Parathyroid adenoma (tissue), 2 donors: ENCODE measurements around the gene USP2.

Source experiments
- H2AFZ ChIP-seq: fragments of 300-600 bp; sonication (generic); one replicate; pipeline ENCODE4 v1.7.0; 2017; ENCODE audit warnings: antibody characterized with exemption, mild to moderate bottlenecking
- H3K27ac ChIP-seq: fragments of 300-600 bp; sonication (generic); one replicate; pipeline ENCODE4 v1.7.0; 2017
- H3K27me3 ChIP-seq: fragments of 300-600 bp; sonication (generic); one replicate; pipeline ENCODE4 v1.7.0; 2017; ENCODE audit warnings: low read length; ENCODE audit not compliant: control insufficient read depth, insufficient read depth
- H3K36me3 ChIP-seq: fragments of 300-600 bp; sonication (generic); one replicate; pipeline ENCODE4 v1.7.0; 2017; ENCODE audit warnings: low read length; ENCODE audit not compliant: control insufficient read depth, insufficient read depth
- H3K4me1 ChIP-seq: fragments of 300-600 bp; sonication (generic); one replicate; pipeline ENCODE4 v1.7.0; 2017; ENCODE audit warnings: control low read depth
- H3K4me2 ChIP-seq: fragments of 300-600 bp; sonication (generic); one replicate; pipeline ENCODE4 v1.7.0; 2017; ENCODE audit warnings: low read length
- H3K4me3 ChIP-seq: fragments of 300-600 bp; sonication (generic); one replicate; pipeline ENCODE4 v1.7.0; 2017; ENCODE audit warnings: low read depth, low read length
- H3K79me2 ChIP-seq: fragments of 300-600 bp; sonication (generic); one replicate; pipeline ENCODE4 v1.7.0; 2017; ENCODE audit warnings: control low read depth
- H3K9ac ChIP-seq: fragments of 300-600 bp; sonication (generic); one replicate; pipeline ENCODE4 v1.7.0; 2017; ENCODE audit warnings: mild to moderate bottlenecking
- H3K9me3 ChIP-seq: fragments of 300-600 bp; sonication (generic); one replicate; pipeline ENCODE4 v1.7.0; 2017; ENCODE audit warnings: low read length; ENCODE audit not compliant: control insufficient read depth
- CTCF ChIP-seq: fragments of 300-600 bp; sonication (generic); IDR thresholded peaks from one replicate; pipeline ENCODE4 v1.7.0; 2017; ENCODE audit warnings: antibody characterized with exemption, mild to moderate bottlenecking
- donor health status: primary hyperparathyroidism.

The USP2 gene

DNA sequence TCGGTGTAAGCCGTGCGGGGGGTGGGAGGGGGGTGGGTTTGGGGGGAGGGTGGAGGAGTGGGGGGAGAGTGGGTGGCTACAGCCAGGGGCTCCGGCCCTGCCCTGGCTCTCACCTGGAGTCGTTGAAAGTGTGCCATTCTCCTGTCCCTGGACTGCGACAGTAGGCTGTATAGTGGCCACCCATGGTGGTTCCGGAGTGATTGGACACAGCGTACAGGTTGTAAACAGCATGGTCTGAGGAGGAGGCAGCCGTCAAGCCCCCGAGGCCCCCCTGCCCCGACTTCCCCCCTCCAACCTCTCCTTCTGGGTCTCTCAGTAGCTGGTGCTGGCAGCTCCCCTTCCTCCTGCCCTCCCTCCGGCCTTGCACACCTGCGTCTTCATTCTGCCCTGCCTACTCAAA is 24.4 kb downstream of the USP2 start:
- Histone ChIP-seq H3K4me1 (peaks cover 6% of the 10 kb centered on the region), H3K36me3 (no peaks in the 10 kb centered on the region), H3K9ac (no peak overlapping the region), H3K4me2 (no peak overlapping the region), H3K27ac (no peak overlapping the region), H3K9me3 (no peaks in the 10 kb centered on the region), H3K4me3 (no peak overlapping the region), H3K27me3 (no peaks in the 10 kb centered on the region), H2AFZ (no peak overlapping the region), H3K79me2 (no peaks in the 10 kb centered on the region)
- TF ChIP-seq CTCF, result no peak

- H3K9ac ChIP-seq, result no peak overlapping the region
- peak; percentile 13 for TF ChIP-seq CTCF
- H3K9me3 ChIP-seq, result no peaks in the 10 kb centered on the region
- H3K4me3 ChIP-seq, result peak overlapping the region; percentile 33
- peak overlapping the region; percentile 51 for H3K4me2 ChIP-seq
- H3K27me3 ChIP-seq, result no peaks in the 10 kb centered on the region
- H2AFZ ChIP-seq, result peak overlapping the region; percentile 58
- H3K79me2 ChIP-seq, result no peaks in the 10 kb centered on the region
- H3K4me1 ChIP-seq, result no peaks in the 10 kb centered on the region
- H3K36me3 ChIP-seq, result no peaks in the 10 kb centered on the region
- no peak overlapping the region for H3K27ac ChIP-seq
Measured at GRCh38 chr11:119356349-119357031, 25.0 kb downstream of the USP2 start.

- no peak overlapping the region for H3K4me3 ChIP-seq
- H3K9me3 ChIP-seq, result no peaks in the 10 kb centered on the region
- H2AFZ ChIP-seq, result no peak overlapping the region
- H3K4me1 ChIP-seq, result no peaks in the 10 kb centered on the region
- H3K9ac ChIP-seq, result no peak overlapping the region
- no peaks in the 10 kb centered on the region for H3K79me2 ChIP-seq
- no peak for TF ChIP-seq CTCF
- H3K27me3 ChIP-seq, result no peaks in the 10 kb centered on the region
- no peaks in the 10 kb centered on the region for H3K36me3 ChIP-seq
- no peak overlapping the region for H3K4me2 ChIP-seq
- H3K27ac ChIP-seq, result no peak overlapping the region
Measured at GRCh38 chr11:119355091-119355843, 26.2 kb downstream of the USP2 start.

DNA sequence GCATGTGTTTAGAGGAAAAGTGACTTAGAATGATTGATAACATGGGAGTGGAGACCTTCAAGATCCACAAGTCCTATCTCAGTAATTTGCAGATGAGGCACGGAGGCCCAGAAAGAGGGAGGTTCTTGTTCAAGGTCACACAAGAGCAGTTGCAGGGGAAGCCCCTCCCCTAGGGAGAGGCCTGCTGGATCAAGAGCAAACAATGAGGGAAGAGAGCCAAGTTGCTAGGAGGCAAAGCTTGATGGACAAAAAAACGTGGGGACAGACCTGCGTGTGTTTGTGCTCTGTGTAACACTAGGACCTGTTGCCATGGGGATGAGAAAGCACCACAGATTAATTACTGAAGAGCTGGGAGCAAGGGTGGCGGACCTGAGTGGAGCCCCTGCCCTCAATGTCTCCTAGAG is 28.6 kb downstream of the USP2 start:
- no peak overlapping the region for H3K9ac ChIP-seq
- H3K36me3 ChIP-seq, result no peaks in the 10 kb centered on the region
- H3K27me3 ChIP-seq, result no peaks in the 10 kb centered on the region
- TF ChIP-seq CTCF, result no peak
- H3K4me1 ChIP-seq, result no peaks in the 10 kb centered on the region
- H3K4me3 ChIP-seq, result no peak overlapping the region
- no peaks in the 10 kb centered on the region for H3K79me2 ChIP-seq
- no peaks in the 10 kb centered on the region for H3K9me3 ChIP-seq
- no peak overlapping the region for H3K4me2 ChIP-seq
- H3K27ac ChIP-seq, result no peak overlapping the region
- peak overlapping the region; percentile 33 for H2AFZ ChIP-seq
